GM19463 (cell line): ENCODE measurements around the gene EVI5.
"Not testable (repeated sequence)": the region's sequence is repeated elsewhere in the genome, so short reads cannot be mapped to it uniquely, and the experiment has no call there.

Experiments used
- ATAC-seq: cut with Tn5 transposase; IDR thresholded peaks from one replicate; pipeline ENCODE4 v1.9.1; 2021; ENCODE audit warnings: mild to moderate bottlenecking, moderate library complexity; ENCODE audit not compliant: unreplicated experiment

The EVI5 gene

GRCh38 chr1:92749024-92749634 lies 35.8 kb downstream of the EVI5 start:
- no peak for ATAC-seq

GRCh38 chr1:92748138-92748537 lies 36.8 kb downstream of the EVI5 start:
- no peak for ATAC-seq

DNA sequence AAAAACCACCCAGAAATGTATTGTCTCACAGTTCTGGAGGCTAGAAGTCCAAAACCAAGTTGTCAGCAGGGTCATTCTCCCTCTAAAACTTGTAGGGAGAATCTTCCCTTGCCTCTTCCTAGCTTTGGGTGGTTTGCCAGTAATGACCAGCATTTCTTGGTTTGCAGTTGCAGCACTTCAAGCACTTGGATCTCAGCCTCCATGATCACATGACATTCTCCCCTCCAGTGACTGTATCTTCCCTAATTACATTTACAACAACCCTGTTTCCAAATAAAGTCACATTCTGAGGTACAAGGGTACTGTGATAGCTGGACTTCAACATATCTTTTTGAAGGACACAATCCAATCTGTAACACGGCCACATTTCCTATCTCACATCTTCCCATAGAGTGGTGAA lies 37.2 kb downstream of the EVI5 start:
- ATAC-seq = no peak

GRCh38 chr1:92746255-92746654 lies 38.7 kb downstream of the EVI5 start:
- not testable (repeated sequence) for ATAC-seq

GRCh38 chr1:92743221-92743620 lies 41.7 kb downstream of the EVI5 start:
- ATAC-seq = no peak

DNA sequence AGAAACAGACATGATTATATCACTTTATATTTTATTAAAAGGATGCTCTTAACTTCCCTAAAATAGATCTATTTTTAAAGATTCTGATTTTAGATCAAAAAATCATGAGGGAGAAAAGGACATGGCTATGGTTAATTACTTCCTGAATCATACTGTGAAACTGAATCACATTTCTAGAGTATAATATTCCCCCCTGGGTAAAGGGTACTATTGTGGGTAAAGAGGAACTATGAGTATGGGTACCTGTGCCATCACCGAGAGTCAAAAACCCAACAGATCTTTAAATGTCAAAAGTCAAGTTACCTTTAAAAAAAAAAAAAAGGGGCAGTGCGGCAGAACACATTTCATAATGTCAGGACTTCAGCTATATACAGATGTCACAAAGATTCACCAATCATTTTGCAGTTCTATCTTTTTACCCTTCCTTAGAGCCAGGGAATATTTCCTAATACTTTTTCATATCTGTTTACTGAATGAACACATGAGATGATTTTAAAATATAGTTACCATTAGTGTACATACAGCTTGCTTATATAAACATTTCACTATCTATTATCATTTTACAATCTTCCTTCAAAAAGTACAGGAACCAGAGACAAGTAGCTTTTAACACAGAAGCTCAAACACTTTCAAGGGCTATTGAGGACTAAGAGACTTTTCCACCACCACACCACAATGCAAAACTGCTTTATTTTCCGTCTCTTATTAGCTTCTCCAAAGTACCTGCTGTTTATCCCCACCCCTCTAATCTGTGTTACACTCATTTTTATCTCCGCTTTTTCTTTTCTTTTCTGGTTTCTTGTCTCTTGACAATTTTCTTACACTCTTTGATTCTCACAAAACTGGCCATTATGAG lies 45.0 kb downstream of the EVI5 start:
- ATAC-seq = no peak

DNA sequence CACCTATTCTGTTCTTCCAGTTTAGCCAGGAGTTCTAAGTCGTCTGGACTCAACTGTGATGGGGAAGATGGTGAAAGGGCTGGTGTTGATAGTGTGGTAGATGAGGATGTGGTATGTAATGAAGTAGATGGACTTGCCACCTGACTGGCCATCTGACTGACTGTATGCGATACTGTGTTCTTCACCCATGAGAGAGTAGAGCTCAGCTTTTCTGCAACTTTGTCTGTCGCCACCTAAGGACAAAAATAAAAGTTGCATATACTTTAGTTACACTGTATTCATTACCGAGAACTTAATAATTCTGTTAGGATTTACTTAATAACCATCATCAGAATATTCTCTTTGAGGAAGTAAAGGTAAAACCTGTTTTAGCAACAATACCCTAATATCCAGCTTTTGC lies 48.5 kb downstream of the EVI5 start:
- no peak for ATAC-seq

DNA sequence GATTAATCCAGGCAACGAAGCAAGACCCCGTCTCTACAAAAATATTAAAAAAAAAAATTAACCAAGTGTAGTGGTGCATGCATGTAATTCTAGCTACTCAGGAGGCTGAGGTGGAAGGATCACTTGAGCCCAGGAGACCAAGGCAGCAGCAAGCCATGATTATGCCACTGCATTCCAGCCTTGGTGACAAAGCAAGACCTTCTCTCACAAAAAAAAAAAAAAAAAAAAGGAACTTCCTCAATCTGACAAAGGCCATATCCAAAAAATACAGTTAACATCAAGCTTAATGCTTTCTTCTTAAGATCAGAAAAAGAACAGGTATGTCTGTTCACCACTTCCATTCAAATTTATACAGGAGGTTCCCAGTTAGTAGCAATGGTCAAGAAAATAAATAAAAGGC lies 54.4 kb downstream of the EVI5 start:
- ATAC-seq = no peak

DNA sequence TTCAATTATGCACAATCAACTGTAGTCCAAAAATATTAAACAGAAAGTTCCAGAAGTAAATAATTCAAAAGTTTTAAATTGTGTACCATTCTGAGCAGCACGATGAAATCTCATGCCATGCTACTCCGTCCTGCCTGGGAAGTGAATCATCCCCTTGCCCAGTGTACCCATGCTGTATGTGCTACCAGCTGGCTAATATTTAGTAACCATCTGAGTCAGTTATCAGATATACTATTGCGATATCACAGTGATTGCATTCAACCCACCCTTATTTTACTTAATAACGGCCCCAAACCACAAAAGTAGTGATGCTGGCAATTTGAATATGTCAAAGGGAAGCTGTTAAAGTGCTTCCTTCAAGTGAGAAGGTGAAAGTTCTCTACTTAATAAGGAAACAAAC lies 56.2 kb downstream of the EVI5 start:
- ATAC-seq = no peak

DNA sequence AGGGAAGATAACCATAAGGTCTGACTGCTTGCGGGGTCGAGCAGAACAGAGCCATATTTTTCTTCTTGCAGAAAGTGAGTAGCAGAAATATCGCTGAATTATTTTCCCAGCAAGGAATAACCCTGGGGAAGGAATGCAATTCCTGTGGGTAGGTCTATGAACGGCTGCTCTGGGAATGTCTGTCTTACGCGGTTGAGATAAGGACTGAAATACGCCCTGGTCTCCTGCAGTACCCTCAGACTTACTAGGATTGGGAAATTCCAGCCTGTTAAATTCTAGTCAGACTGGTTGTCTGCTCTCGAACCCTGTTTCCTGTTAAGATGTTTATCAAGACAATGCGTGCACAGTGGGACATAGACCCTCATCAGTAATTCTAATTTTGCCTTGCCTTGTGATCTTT lies 61.2 kb downstream of the EVI5 start:
- not testable (repeated sequence) for ATAC-seq

DNA sequence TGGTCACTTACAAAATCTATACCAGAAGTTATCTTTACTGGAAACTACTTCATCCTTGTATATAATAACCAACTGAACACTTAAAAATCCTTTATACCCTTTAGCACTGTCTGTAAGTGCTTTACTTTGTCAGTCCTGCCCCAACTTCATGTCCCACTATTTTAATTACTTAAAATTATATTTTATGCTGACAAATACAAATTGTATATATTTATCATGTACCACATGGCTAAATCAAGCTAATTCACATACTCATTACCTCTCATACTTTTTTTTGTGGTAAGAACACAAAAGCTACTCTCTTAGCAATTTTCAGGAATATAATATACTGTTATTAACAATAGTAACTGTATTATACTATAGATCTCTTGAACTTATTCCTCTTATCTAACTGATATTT lies 63.0 kb downstream of the EVI5 start:
- ATAC-seq = no peak

DNA sequence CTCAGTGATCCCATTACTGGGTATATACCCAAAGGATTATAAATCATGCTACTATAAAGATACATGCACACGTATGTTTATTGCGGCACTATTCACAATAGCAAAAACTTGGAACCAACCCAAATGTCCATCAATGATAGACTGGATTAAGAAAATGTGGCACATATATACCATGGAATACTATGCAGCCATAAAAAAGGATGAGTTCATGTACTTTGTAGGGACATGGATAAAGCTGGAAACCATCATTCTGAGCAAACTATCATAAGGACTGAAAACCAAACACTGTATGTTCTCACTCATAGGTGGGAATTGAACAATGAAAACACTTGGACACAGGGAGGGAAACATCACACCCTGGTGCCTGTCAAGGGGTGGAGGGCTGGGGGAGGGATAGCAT lies 63.8 kb downstream of the EVI5 start:
- ATAC-seq = not testable (repeated sequence)

- not testable (repeated sequence) for ATAC-seq
Observed at GRCh38 chr1:92715476-92715951, 69.4 kb downstream of the EVI5 start.

DNA sequence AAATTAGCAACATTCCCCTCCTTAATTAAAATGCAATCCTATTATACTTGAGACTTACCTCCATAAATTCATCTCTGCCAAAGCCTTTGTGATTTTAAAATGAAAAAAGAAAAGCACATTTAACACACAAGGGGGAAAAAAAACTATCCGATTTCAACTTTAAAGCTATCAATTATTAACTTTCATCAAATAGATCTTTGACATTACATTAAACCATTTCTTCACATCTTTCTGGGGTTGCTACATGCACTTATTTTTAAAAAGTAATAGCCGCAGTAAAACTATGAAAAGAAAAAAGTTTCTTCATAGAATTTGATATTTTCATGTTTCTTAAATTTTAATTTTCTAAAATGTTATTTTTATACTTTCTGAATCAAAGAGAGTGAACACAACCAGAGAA lies 71.0 kb downstream of the EVI5 start:
- no peak for ATAC-seq

DNA sequence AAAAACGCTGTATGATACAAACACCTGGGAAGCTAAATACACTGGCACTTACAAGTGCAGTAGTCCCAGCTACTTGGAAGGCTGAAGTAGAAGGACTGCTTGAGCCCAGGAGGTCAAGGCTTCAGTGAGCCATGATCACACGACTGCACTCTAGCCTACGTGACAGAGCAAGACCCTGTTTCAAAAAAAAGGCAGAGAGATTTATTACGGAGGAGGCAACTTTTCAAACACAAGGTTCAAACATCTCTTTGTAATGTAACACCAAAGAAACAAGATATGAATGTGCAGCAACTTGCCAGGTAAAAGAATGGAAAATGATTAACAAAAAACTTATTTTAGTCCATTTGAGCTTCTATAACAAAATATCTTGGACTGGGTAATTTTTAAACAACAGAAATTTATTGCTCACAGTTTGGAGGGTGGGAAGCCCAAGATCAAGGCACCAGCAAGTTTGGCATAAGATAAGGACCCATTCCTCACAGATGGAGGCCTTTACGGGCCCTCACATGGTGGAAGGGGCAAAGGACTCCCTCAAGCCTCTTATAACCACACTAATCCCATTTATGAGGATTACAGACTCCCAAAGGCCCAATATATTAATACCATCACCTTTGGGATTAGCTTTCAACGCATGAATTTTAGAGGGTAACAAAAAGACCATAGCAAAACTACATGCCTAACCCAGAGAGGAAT lies 73.3 kb downstream of the EVI5 start:
- ATAC-seq = no peak

DNA sequence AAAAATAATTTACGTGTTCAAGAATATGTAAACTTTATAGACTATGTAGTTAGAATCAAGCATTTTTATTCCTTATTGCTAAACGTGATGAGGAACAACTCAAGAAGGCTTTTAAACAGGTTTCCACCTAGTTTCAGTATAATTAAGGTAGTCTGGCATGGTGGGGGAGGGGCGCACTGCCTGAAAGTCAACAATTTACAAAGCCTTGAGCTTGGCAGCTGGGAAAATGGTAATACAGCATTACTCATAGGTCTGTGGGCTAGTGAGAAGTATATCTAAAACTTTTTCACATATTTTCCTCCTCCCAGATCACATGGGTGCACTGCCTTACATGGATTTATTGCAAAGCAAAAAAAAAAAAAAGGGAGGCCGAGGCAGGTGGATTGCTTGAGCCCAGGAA lies 75.2 kb downstream of the EVI5 start:
- ATAC-seq = no peak

- ATAC-seq = no peak
Observed at GRCh38 chr1:92708368-92708950, 76.4 kb downstream of the EVI5 start.

DNA sequence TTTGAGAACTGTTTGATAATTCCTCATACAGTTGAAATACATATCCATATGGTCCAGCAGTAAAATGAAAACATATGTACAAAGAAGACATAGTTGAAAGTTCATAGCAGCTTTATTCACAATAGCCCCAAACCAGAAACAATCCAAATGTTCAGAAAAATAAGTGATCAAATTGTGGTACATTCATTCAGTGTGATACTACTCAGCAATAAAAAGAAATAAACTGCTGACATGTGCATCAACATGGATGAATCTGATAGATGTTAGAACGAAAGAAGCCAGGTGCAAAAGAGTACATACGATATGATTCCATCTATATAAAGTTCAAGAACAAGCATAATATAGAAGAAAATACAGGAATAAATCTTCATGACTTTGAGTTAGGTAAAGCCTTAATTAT lies 77.2 kb downstream of the EVI5 start:
- ATAC-seq = no peak

GRCh38 chr1:92707292-92707691 lies 77.6 kb downstream of the EVI5 start:
- ATAC-seq = no peak

GRCh38 chr1:92705446-92705845 lies 79.5 kb downstream of the EVI5 start:
- ATAC-seq = no peak

DNA sequence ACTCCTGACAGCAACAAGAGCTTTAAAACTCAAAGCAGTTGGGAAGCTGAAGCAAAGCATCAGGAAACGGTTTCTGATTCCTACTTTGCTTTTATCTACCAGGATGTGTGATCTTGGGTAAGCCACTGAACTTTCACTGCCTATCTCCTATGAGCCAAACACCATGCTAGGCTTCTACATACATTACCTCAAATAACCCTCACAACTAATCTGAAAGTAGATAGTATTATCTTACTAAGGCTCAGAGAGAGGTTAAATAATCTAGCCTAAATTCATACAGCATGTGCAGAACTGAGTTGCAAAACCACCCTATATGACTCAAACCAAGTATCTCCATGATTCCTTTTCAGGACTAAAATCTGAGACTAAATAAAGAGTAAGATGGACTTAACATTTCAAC lies 83.8 kb downstream of the EVI5 start:
- ATAC-seq = no peak
